HepG2 (cell line): Measurements from ENCODE around the gene RGS14. TPM values are rescaled to one million over a fixed set of nuclear protein-coding genes. Genes with fewer than 3 reads are reported as not detected.

Experiments
- ADNP ChIP-seq: sonication (generic); formaldehyde crosslinking; IDR thresholded peaks from 2 replicates; pipeline ENCODE4 v1.4.0; 2020; ENCODE audit warnings: missing genetic modification reagents
- ARNT ChIP-seq: fragments of 450-650 bp; IDR thresholded peaks from 2 replicates; pipeline ENCODE4 v1.6.1; 2017
- ATF7 ChIP-seq, 2 experiments: fragments of 450-650 bp in 1 of 2; sonication (generic) in 1 of 2; formaldehyde crosslinking in 1 of 2; IDR thresholded peaks; 2 replicates each; pipeline versions ENCODE4 v1.4.0 to v1.6.1; 2016 to 2020; ENCODE audit warnings: antibody characterized with exemption in 1 of 2, mild to moderate bottlenecking in 1 of 2, missing genetic modification reagents in 1 of 2
- ELF1 ChIP-seq: sonication (generic); formaldehyde crosslinking; IDR thresholded peaks from 2 replicates; pipeline ENCODE4 v1.4.0; 2020; ENCODE audit warnings: missing genetic modification reagents
- FOXC1 ChIP-seq: sonication (generic); formaldehyde crosslinking; IDR thresholded peaks from 2 replicates; pipeline ENCODE4 v1.8.0; 2022; ENCODE audit warnings: mild to moderate bottlenecking, missing genetic modification reagents, borderline replicate concordance
- GFI1 ChIP-seq: sonication (generic); formaldehyde crosslinking; IDR thresholded peaks from 2 replicates; pipeline ENCODE4 v1.5.0; 2020; ENCODE audit warnings: missing genetic modification reagents, mild to moderate bottlenecking, borderline replicate concordance
- HDAC1 ChIP-seq: sonication (generic); formaldehyde crosslinking; IDR thresholded peaks from 2 replicates; pipeline ENCODE4 v1.5.1; 2020; ENCODE audit warnings: mild to moderate bottlenecking, missing genetic modification reagents
- HDAC6 ChIP-seq: fragments of 200-600 bp; sonication (generic); IDR thresholded peaks from 2 replicates; pipeline ENCODE4 v1.7.0; 2017; ENCODE audit warnings: mild to moderate bottlenecking, antibody characterized with exemption, low read length, low read depth
- MAZ ChIP-seq, 2 experiments: sonication (generic) in 1 of 2; formaldehyde crosslinking in 1 of 2; IDR thresholded peaks; 2 replicates each; pipeline versions ENCODE4 v1.5.0 to v1.6.1; 2012 to 2020; ENCODE audit warnings: low read depth in 2 of 2, mild to moderate bottlenecking in 2 of 2, borderline replicate concordance in 1 of 2, improper control_type of control experiment in 1 of 2, low read length in 1 of 2, missing genetic modification reagents in 1 of 2, moderate library complexity in 1 of 2
- NONO ChIP-seq, 2 experiments: fragments of 450-650 bp in 1 of 2; sonication (generic) in 1 of 2; formaldehyde crosslinking in 1 of 2; IDR thresholded peaks in 1 of 2; conservative IDR thresholded peaks in 1 of 2; 2 replicates each; pipeline versions ENCODE4 v1.6.1 to v1.8.0; 2017 to 2022; ENCODE audit warnings: mild to moderate bottlenecking in 1 of 2, missing genetic modification reagents in 1 of 2, moderate library complexity in 1 of 2
- NR1H2 ChIP-seq: sonication (generic); formaldehyde crosslinking; IDR thresholded peaks from 2 replicates; pipeline ENCODE4 v1.8.1; 2022; ENCODE audit warnings: low read depth, missing genetic modification reagents, borderline replicate concordance
- REST ChIP-seq, 2 experiments: IDR thresholded peaks; 2 replicates each; pipeline ENCODE4 v1.6.1; 2011 to 2012; ENCODE audit warnings: low read length in 2 of 2, borderline replicate concordance in 1 of 2, low read depth in 1 of 2, mild to moderate bottlenecking in 1 of 2, moderate library complexity in 1 of 2
- TIGD3 ChIP-seq: sonication (generic); formaldehyde crosslinking; IDR thresholded peaks from 2 replicates; pipeline ENCODE4 v1.5.1; 2020; ENCODE audit warnings: mild to moderate bottlenecking, missing genetic modification reagents, borderline replicate concordance
- ZNF180 ChIP-seq: sonication (generic); formaldehyde crosslinking; IDR thresholded peaks from 2 replicates; pipeline ENCODE4 v1.4.0; 2020; ENCODE audit warnings: low read depth, missing genetic modification reagents, borderline replicate concordance
- ZNF7 ChIP-seq: IDR thresholded peaks from 2 replicates; pipeline ENCODE4 v1.6.1; 2016; ENCODE audit warnings: missing biosample characterization, missing genetic modification reagents
- ZNF749 ChIP-seq: sonication (generic); formaldehyde crosslinking; IDR thresholded peaks from 2 replicates; pipeline ENCODE4 v1.8.0; 2022; ENCODE audit warnings: mild to moderate bottlenecking, missing genetic modification reagents, moderate library complexity, borderline replicate concordance
- ZSCAN30 ChIP-seq: sonication (generic); formaldehyde crosslinking; IDR thresholded peaks from 2 replicates; pipeline ENCODE4 v1.5.0; 2020; ENCODE audit warnings: mild to moderate bottlenecking, missing genetic modification reagents
- polyA plus RNA-seq, 8 experiments: library from polyadenylated mRNA; depleted of rRNA in 3 of 8; stranded (reverse) in 7 of 8; unstranded in 1 of 8; fragments of >200 nt; fragmentation: Illumina TruSeq in 4 of 8; extraction: Trizol in 4 of 8; gene quantifications; 2 replicates each; pipeline versions ENCODE4 v1.2.1 to v1.2.3, GENCODE V29; 2011 to 2016; ENCODE audit warnings: low read depth in 4 of 8, missing spikeins in 1 of 8, mixed read lengths in 1 of 8; ENCODE audit not compliant: insufficient read depth in 1 of 8
- total RNA-seq, 5 experiments: library from RNA; depleted of rRNA; stranded (reverse); fragments of >200 nt; fragmentation: Illumina TruSeq; extraction: Trizol; gene quantifications; 2 replicates each; pipeline ENCODE4 v1.2.3, GENCODE V29; 2016; ENCODE audit warnings: low read depth in 1 of 5
- TF ChIP-seq, protein P1 (sequence below): sonication (generic); formaldehyde crosslinking; IDR thresholded peaks from 2 replicates; pipeline ENCODE4 v1.4.0; 2020; ENCODE audit warnings: missing genetic modification reagents, borderline replicate concordance

The RGS14 gene
- total and polyA plus RNA-seq, 2 of the 13 experiments (the other 11 are each of a cell fraction or from before 2014, with no cell fraction given) = 11.1 to 17.2 TPM

DNA sequence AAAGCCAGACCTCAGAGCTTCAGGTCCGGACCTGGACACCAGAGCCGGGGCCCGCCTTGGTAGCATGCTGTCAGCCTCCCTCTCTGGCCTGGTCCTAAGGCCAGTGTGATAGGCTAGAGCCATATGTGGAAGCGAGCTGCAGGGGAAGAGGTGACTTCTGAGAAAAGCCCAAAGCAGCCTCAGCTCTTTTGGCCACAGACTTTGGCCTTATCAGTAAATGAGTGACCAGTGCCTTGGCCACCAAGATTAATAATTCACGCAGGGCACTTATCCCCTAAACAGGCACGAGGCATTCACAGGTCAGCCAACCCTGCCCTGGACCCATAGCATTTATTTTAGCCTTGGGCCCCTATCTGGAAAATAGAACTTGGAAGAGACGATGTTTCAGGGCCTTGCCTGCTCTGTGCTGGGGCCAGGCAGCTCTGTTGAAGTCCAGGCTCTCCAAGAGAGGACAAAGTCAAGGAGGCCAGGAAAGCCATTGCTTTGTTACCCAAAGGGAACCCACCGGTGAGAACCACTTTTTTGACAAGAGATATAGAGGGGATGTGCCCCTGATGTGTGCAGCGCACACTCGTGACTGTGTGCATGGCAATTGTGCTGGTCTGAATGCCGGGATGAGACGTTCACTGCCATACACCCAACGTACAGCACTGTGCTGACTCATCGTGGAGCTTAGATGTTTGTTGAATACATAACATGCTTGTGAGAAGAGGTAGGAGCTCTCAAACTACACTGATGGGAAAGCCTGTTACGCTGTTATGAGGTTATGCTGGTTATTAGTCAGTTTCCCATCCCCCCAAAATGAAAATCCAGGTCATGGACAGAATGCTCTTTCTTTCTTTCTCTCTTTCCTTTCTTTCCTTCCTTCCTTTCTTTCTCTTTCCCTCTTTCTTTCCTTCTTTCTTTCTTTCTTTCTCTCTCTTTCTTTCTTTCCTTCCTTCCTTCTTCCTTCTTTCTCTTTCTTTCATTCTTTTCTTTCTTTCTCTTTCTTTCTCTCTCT is 21.5 kb downstream of the RGS14 start (continued):
- peak; percentile 61; the same call in 1 of the 2 replicates for TF ChIP-seq HDAC1
- no peak for TF ChIP-seq NONO (IDR thresholded peaks at IDR 0.05)
- TF ChIP-seq NONO (CRISPR knock-in tag; conservative IDR thresholded peaks at IDR 0.05) = peak; percentile 83
- TF ChIP-seq FOXC1 = peak; percentile 68; the same call in 1 of the 2 replicates
- no peak for TF ChIP-seq ZNF7 (CRISPR knock-in tag)
- no peak for TF ChIP-seq HDAC6
- TF ChIP-seq ARNT = 0 out of 2 replicates have a peak, but pooled peaks have one; percentile 60
- peak in 1 of 2 experiments; percentile 43; a peak in 1 of 4 replicates for TF ChIP-seq REST (IDR thresholded peaks at IDR 0.05; ENCODE audit: borderline replicate concordance in 1 of 2, low read depth in 1 of 2, low read length in 2 of 2)
- TF ChIP-seq TIGD3 (CRISPR knock-in tag) = peak; percentile 93
- TF ChIP-seq MAZ (IDR thresholded peaks at IDR 0.05; ENCODE audit: borderline replicate concordance, low read depth, low read length) = no peak
- TF ChIP-seq MAZ (CRISPR knock-in tag; IDR thresholded peaks at IDR 0.05; ENCODE audit: low read depth) = peak; percentile 69
- TF ChIP-seq NR1H2 = no peak
- no peak for TF ChIP-seq ZSCAN30 (CRISPR knock-in tag)
- TF ChIP-seq ELF1 (CRISPR knock-in tag) = no peak
- TF ChIP-seq, protein P1, sequence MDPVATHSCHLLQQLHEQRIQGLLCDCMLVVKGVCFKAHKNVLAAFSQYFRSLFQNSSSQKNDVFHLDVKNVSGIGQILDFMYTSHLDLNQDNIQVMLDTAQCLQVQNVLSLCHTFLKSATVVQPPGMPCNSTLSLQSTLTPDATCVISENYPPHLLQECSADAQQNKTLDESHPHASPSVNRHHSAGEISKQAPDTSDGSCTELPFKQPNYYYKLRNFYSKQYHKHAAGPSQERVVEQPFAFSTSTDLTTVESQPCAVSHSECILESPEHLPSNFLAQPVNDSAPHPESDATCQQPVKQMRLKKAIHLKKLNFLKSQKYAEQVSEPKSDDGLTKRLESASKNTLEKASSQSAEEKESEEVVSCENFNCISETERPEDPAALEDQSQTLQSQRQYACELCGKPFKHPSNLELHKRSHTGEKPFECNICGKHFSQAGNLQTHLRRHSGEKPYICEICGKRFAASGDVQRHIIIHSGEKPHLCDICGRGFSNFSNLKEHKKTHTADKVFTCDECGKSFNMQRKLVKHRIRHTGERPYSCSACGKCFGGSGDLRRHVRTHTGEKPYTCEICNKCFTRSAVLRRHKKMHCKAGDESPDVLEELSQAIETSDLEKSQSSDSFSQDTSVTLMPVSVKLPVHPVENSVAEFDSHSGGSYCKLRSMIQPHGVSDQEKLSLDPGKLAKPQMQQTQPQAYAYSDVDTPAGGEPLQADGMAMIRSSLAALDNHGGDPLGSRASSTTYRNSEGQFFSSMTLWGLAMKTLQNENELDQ = 0 out of 2 replicates have a peak, but pooled peaks have one; percentile 51
- 0 out of 2 replicates have a peak, but pooled peaks have one; percentile 36 for TF ChIP-seq GFI1 (CRISPR knock-in tag)
- 0 out of 2 replicates have a peak, but pooled peaks have one; percentile 77 for TF ChIP-seq ZNF749 (CRISPR knock-in tag)
- no peak for TF ChIP-seq ADNP (CRISPR knock-in tag)
- peak; percentile 33 for TF ChIP-seq ATF7 (IDR thresholded peaks at IDR 0.05)
- TF ChIP-seq ATF7 (CRISPR knock-in tag; IDR thresholded peaks at IDR 0.05) = no peak
- TF ChIP-seq ZNF180 (CRISPR knock-in tag) = peak; percentile 33; the same call in 1 of the 2 replicates
